Smooth muscle cell (in vitro differentiated cells): Measurements from ENCODE around the gene PIGL. TPM values are rescaled to one million over a fixed set of nuclear protein-coding genes. Genes with fewer than 3 reads are reported as not detected.
"Not testable (repeated sequence)": the region's sequence is repeated elsewhere in the genome, so short reads cannot be mapped to it uniquely, and the experiment has no call there.

Source experiments
- DNase-seq: peaks from one replicate; lab custom pipeline; 2025; ENCODE audit not compliant: unreplicated experiment; lab: John Stamatoyannopoulos, UW
- H2AFZ ChIP-seq: fragments of 200-600 bp; sonication (generic); 2 replicates; pipeline ENCODE4 v1.6.0; 2016; ENCODE audit warnings: antibody characterized with exemption, low read depth, mild to moderate bottlenecking
- H3F3A ChIP-seq: fragments of 200-600 bp; sonication (generic); 2 replicates; pipeline ENCODE4 v1.6.0; 2017; ENCODE audit warnings: antibody characterized with exemption, low read depth
- H3K27ac ChIP-seq: fragments of 200-600 bp; sonication (generic); 2 replicates; pipeline ENCODE4 v1.5.1; 2016; ENCODE audit warnings: low read depth, mild to moderate bottlenecking
- H3K27me3 ChIP-seq: fragments of 200-600 bp; sonication (generic); 2 replicates; pipeline ENCODE4 v1.6.1; 2016; ENCODE audit warnings: low read depth, mild to moderate bottlenecking
- H3K36me3 ChIP-seq: fragments of 200-600 bp; sonication (generic); 2 replicates; pipeline ENCODE4 v1.5.1; 2016; ENCODE audit warnings: low read depth
- H3K4me1 ChIP-seq: fragments of 200-600 bp; sonication (generic); 2 replicates; pipeline ENCODE4 v1.5.1; 2016; ENCODE audit warnings: low read depth
- H3K4me2 ChIP-seq: fragments of 200-600 bp; sonication (generic); 2 replicates; pipeline ENCODE4 v1.6.0; 2016; ENCODE audit warnings: mild to moderate bottlenecking
- H3K4me3 ChIP-seq: fragments of 200-600 bp; sonication (generic); 2 replicates; pipeline ENCODE4 v1.5.1; 2016; ENCODE audit warnings: mild to moderate bottlenecking
- H3K79me2 ChIP-seq: fragments of 200-600 bp; sonication (generic); 2 replicates; pipeline ENCODE4 v1.6.0; 2016; ENCODE audit warnings: low read depth, mild to moderate bottlenecking
- H3K9ac ChIP-seq: fragments of 200-600 bp; sonication (generic); 2 replicates; pipeline ENCODE4 v1.6.0; 2016; ENCODE audit warnings: low read depth
- H3K9me3 ChIP-seq: fragments of 200-600 bp; sonication (generic); replicated peaks from 2 replicates; pipeline ENCODE4 v1.5.1; 2016; ENCODE audit warnings: low read depth
- H4K20me1 ChIP-seq: fragments of 200-600 bp; sonication (generic); 2 replicates; pipeline ENCODE4 v1.6.0; 2016; ENCODE audit warnings: low read depth
- WGBS: methylation state at CpG from one replicate; pipeline ENCODE4 v1.1.7; 2016; ENCODE audit warnings: low lambda C conversion rate; 5-methylcytosine and 5-hydroxymethylcytosine counted together
- polyA plus RNA-seq: library from polyadenylated mRNA; unstranded; fragments of >200 nt; fragmentation: Nextera tagmentation; extraction: Ambion mirVana; gene quantifications from 2 replicates; pipeline ENCODE4 v1.2.1, GENCODE V29; 2016
- total RNA-seq: library from RNA; depleted of rRNA; stranded (reverse); fragments of >200 nt; gene quantifications from 2 replicates; pipeline ENCODE4 v1.2.3, GENCODE V29; 2014
- TF ChIP-seq, protein P1 (sequence below): fragments of 200-600 bp; sonication (generic); IDR thresholded peaks from 2 replicates; pipeline ENCODE4 v1.5.1; 2017; ENCODE audit warnings: borderline replicate concordance, mild to moderate bottlenecking, antibody characterized with exemption; ENCODE audit not compliant: insufficient read depth, poor library complexity, severe bottlenecking

The PIGL gene
- total and polyA plus RNA-seq, 2 experiments from 2014 or later, result 20.2 to 56.0 TPM

DNA sequence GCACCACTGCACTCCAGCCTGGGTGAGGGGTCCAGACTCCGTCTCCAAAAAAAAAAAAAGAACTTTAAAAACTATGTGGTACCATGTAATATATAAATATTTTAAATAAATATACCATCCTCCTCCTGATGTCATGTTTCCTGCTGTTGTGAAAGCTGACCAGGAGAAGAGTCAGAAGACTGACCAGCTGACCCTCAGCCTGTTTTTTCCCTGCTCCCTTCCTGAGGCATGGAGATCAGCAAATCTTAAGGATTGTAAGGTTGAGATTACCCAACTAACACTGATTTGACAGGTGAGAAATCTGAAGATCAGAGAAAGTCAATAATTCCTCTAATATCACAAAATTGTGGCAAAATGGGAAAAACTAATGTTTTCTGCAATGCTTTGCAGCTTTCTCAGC, 19.7 kb upstream of the PIGL start:
- H3K27ac ChIP-seq, result no peak overlapping the region
- H4K20me1 ChIP-seq, result peaks cover 63% of the 10 kb centered on the region
- no peak overlapping the region for H2AFZ ChIP-seq
- no peak overlapping the region for H3K4me2 ChIP-seq
- peaks cover 98% of the 10 kb centered on the region for H3K79me2 ChIP-seq
- no peaks in the 10 kb centered on the region for H3K27me3 ChIP-seq
- DNase-seq, result no peak
- no peak overlapping the region for H3K9ac ChIP-seq
- H3K4me3 ChIP-seq, result no peak overlapping the region
- H3K36me3 ChIP-seq, result no peaks in the 10 kb centered on the region
- no peaks in the 10 kb centered on the region for H3K9me3 ChIP-seq
- TF ChIP-seq, protein P1, sequence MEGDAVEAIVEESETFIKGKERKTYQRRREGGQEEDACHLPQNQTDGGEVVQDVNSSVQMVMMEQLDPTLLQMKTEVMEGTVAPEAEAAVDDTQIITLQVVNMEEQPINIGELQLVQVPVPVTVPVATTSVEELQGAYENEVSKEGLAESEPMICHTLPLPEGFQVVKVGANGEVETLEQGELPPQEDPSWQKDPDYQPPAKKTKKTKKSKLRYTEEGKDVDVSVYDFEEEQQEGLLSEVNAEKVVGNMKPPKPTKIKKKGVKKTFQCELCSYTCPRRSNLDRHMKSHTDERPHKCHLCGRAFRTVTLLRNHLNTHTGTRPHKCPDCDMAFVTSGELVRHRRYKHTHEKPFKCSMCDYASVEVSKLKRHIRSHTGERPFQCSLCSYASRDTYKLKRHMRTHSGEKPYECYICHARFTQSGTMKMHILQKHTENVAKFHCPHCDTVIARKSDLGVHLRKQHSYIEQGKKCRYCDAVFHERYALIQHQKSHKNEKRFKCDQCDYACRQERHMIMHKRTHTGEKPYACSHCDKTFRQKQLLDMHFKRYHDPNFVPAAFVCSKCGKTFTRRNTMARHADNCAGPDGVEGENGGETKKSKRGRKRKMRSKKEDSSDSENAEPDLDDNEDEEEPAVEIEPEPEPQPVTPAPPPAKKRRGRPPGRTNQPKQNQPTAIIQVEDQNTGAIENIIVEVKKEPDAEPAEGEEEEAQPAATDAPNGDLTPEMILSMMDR, result no peak
- no peaks in the 10 kb centered on the region for H3F3A ChIP-seq
- no peaks in the 10 kb centered on the region for H3K4me1 ChIP-seq
- WGBS, result 100% methylated on average over 1 of the region's 1 CpG

DNA sequence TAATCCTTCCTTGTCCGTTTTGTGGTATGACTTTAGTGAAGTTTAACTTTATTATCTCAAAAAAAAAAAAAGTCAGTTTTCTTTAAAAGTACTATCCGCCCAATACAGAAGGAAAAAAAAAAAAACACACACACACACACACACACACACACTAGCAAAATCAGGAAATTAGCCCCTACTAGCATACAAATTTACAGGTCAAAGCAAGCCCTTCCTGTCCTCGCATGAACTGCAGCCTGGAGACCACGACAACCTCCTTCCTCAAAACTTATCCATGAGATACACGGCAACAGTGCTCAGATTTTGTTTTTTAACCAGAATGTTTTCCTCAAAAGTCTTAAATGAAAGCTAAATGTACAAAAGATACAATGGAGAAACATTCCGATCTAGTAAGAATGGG, 17.9 kb upstream of the PIGL start:
- no peaks in the 10 kb centered on the region for H3K9me3 ChIP-seq
- H3K27me3 ChIP-seq, result no peaks in the 10 kb centered on the region
- TF ChIP-seq, protein P1, result no peak
- no peak overlapping the region for H3K4me3 ChIP-seq
- no peak overlapping the region for H2AFZ ChIP-seq
- no peak overlapping the region for H3K27ac ChIP-seq
- H3K79me2 ChIP-seq, result peaks cover 97% of the 10 kb centered on the region
- WGBS, result 82% methylated on average over 6 of the region's 6 CpGs
- no peak overlapping the region for H3K4me2 ChIP-seq
- H3F3A ChIP-seq, result no peaks in the 10 kb centered on the region
- H4K20me1 ChIP-seq, result peaks cover 76% of the 10 kb centered on the region
- no peaks in the 10 kb centered on the region for H3K4me1 ChIP-seq
- H3K36me3 ChIP-seq, result no peaks in the 10 kb centered on the region
- no peak overlapping the region for H3K9ac ChIP-seq
- no peak for DNase-seq

DNA sequence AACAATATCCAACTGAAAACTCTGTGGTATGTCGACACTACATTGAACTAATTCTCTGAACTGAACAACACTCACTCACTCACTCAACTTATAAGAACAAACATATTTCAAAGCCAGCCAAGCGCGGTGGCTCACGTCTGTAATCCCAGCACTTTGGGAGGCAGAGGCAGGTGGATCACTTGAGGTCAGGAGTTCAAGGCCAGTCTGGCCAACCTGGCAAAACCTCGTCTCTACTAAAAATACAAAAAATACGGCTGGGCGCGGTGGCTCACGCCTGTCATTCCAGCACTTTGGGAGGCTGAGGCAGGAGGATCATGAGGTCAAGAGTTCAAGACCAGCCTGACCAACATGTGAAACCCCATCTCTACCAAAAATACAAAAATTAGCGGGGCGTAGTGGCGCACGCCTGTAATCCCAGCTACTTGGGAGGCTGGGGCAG, 15.3 kb upstream of the PIGL start:
- Histone ChIP-seq H3K79me2 (peaks cover 97% of the 10 kb centered on the region), H4K20me1 (peaks cover 83% of the 10 kb centered on the region)
- H3K9ac ChIP-seq, H3K36me3 ChIP-seq, H3K9me3 ChIP-seq, H3K4me2 ChIP-seq, H2AFZ ChIP-seq, DNase-seq, H3F3A ChIP-seq, H3K4me1 ChIP-seq, H3K4me3 ChIP-seq, H3K27ac ChIP-seq, H3K27me3 ChIP-seq: not testable (repeated sequence)
- WGBS, result 96% methylated on average over 13 of the region's 13 CpGs

DNA sequence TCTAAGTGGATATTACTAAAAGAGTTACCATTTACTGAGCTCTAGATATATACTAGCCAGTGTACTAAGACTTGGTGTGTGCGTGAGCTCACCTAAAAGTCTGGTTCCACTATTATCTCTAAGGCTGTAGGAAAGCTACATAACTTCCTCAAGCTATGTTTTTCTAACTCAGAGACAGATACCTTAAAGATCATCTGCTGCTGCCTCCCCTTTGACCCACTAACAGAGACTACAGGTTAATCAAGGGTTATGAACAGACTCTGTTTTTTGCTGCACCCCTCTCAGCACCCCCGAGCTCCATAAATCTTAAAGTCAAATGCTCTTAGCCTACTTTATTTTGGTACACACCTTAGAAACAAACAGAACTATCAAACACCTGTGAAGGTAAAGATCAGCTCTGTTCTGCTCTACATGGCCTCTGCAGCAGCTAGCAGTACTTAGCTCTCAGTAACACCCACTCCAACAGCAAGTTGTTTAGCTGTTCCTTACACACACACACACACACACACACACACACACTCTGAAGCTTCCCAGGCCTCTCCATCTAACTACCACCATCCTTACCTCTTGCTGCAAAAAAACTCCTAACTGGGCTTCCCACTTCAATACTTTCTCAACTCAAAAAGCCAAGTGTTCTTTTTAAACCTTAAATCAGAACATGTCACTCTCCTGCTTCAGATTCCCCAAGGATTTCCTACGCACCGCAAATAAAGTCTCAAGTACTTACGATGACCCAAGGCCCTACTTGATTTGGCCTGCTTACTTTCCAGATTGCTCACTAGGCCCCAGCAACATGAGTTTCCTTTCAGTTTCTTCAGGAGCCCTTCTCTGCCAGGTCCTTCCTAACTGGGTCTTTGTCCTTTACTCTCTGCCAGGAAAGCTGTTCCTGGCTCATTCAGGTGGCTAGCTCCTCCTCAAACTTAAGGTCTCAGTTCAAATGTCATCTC, 14.2 kb upstream of the PIGL start:
- not testable (repeated sequence) for H3F3A ChIP-seq, H3K4me1 ChIP-seq, H3K9me3 ChIP-seq, H3K4me2 ChIP-seq, H2AFZ ChIP-seq, DNase-seq, H3K27ac ChIP-seq, H3K36me3 ChIP-seq, H3K9ac ChIP-seq, H3K4me3 ChIP-seq, H3K27me3 ChIP-seq
- 81% methylated on average over 5 of the region's 5 CpGs for WGBS
- peaks cover 97% of the 10 kb centered on the region for H3K79me2 ChIP-seq
- H4K20me1 ChIP-seq, result peaks cover 95% of the 10 kb centered on the region

DNA sequence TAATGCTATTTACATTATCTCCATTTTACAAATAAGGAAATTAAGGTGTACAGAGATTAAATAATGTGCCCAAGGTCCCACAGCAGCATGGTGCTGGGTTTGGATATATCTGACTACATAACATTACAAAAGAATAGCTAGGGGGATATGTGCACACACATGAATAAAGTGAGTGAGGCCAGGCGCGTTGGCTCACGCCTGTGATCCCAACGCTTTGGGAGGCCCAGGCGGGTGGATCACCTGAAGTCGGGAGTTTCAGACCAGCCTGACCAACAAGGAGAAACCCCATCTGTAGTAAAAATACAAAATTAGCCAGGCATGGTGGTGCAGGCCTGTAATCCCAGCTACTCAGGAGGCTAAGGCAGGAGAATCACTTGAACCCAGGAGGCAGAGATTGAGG, 12.2 kb upstream of the PIGL start:
- not testable (repeated sequence) for H3K36me3 ChIP-seq
- peaks cover 100% of the 10 kb centered on the region for H4K20me1 ChIP-seq
- 91% methylated on average over 6 of the region's 6 CpGs for WGBS

More for the DNA sequence above, 12.2 kb upstream of the PIGL start:
- H3K79me2 ChIP-seq, result peaks cover 99% of the 10 kb centered on the region
- H3K4me2 ChIP-seq, H3F3A ChIP-seq, DNase-seq, H3K9me3 ChIP-seq, H3K4me1 ChIP-seq, H2AFZ ChIP-seq, H3K4me3 ChIP-seq, H3K9ac ChIP-seq, H3K27me3 ChIP-seq: not testable (repeated sequence)
- H3K27ac ChIP-seq, result peak overlapping the region; percentile 2
